GM18517 (cell line): ENCODE data around the gene SERPINA6.
"Not testable (repeated sequence)": the region's sequence is repeated elsewhere in the genome, so short reads cannot be mapped to it uniquely, and the experiment has no call there.

Experiments
- ATAC-seq: cut with Tn5 transposase; IDR thresholded peaks from one replicate; pipeline ENCODE4 v1.9.1; 2021; ENCODE audit warnings: mild to moderate bottlenecking, moderate library complexity; ENCODE audit not compliant: unreplicated experiment

Gene SERPINA6

GRCh38 chr14:94322648-94323570 lies at the start of gene SERPINA6:
SERPINA6 (minus strand) TSS chr14:94323336; CDS start chr14:94314648, 8,688 bp downstream.
- ATAC-seq, result no peak

DNA sequence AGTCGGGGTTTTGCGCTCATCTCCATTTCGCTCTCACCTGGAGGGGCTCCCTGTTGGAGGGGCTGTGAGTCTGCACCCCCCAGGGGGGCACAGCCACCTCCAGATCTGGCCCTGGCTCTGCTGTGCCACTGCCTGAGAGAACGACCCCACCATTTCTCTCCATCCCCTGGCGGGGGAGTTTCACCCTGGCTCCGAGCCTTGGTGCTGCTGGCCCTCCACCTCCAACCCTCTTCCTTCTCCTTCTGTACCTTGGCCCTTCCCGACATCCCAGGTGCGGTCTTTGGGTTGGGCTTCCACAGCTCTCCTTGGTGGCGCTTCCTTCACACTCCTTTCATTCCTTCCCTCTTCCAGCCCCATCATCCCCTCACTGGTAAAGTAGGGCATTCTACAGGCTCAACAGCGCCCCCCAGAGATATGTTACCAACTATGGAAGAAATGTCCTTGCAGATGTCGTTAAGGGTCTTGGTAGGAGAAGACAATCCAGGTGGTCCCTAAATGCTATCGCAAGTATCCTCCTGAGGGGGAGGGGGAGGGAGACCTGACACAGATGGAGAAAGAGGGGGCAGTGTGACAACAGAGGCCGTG lies 49.0 kb upstream of the SERPINA6 start:
- ATAC-seq, result no peak

DNA sequence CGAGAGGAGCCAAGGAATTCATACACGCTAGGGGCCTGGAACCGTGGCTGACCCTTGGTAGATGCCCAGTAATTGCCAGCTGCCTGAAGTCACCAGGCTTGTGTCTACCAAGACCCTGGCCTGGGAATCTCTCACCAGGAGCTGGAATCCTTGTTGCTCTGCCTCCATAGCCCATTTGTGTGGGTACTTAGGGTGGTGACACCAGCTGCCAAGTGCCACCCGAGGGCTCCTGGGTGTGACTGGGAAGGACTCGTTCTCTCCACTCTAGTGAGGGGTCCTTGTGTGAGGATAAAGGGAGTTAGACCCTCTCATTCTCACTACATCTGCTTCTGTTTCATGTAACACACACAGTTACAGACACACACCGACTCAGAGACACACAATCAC lies 47.4 kb upstream of the SERPINA6 start:
- ATAC-seq, result no peak

GRCh38 chr14:94369766-94370523 lies 46.8 kb upstream of the SERPINA6 start:
- not testable (repeated sequence) for ATAC-seq

- no peak for ATAC-seq
These were observed 45.8 kb upstream of the SERPINA6 start for GRCh38 chr14:94368956-94369355.

GRCh38 chr14:94368243-94368590 lies 45.1 kb upstream of the SERPINA6 start:
- ATAC-seq, result no peak

GRCh38 chr14:94367347-94368242 lies 44.5 kb upstream of the SERPINA6 start:
- ATAC-seq, result no peak

DNA sequence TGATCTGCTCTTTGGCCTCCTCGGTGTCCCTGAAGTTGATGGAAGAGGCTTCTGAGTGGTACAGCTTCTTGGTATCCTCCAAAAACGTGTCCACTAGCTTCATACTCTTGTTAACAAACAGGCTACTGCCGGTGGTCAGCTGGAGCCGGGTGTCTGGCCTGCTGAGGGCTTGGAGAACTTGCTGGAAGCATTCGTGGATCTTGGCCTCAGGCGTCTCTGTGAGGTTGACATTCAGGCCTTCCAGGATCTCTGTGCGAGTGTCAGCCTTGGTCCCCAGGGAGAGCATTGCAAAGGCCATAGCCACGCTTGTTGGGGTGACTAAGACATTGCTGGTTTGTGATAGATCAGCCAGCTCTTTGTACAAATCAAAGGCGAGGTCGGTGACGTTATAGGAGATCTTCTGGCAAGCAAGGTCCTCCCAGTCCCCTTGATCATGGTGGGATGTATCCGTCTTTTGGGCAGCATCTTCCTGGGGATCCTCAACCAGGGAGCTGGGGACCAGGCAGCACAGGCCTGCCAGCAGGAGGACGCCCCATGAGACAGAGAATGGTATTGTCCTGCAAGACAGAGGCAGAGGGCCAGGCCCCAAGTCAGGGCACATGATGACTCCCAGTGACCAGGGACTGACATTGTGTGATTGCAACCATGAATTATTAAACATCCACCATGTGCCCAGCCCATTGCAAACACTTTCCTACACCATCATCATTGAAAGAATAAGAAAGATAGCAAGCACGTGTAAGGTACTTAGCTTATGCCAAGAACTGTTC lies 43.2 kb upstream of the SERPINA6 start, which contains the start of gene SERPINA2:
Gene SERPINA2, minus strand, starts transcription at position 553 of the 770 bp plus-strand sequence.
- ATAC-seq, result no peak

DNA sequence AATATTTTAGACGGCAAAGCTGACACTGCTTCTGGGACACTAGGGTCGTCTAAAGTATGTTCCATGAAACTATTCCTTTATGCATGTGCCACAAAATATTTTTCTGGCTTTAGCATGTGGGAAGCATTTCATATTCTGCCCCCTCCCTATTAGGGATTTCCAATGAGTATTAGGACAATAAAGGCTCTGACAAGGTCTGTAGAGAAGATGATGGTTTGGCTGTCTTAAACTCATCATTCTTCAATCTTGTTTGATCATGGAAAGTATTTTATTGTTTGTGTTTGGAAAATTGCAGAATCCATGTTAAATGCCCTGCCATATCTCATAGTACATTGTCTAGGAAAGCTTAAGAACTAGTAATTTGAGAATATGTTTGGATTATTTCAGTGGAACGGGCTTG lies 42.5 kb upstream of the SERPINA6 start:
- no peak for ATAC-seq

GRCh38 chr14:94364964-94365363 lies 41.8 kb upstream of the SERPINA6 start:
- no peak for ATAC-seq

DNA sequence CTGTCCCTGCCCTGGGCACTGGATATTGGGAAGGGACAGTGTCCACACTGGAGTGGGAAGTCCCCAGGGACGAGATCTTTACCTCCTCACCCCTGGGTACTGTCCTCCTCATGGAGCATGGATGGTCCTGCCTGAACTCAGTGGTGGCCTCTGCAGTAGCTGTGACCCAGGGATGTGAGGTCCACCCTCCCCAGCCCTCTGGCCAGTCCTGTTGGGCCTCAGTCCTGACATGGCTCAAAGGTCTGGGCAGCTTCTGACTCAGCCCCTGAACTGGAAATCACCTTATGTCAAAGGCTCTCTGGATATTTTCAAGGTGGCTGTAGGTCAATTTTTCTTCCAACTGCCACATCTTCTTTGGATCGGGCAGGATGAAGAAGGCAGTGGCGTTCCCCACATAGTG lies 40.9 kb upstream of the SERPINA6 start:
- no peak for ATAC-seq

- ATAC-seq, result no peak
These were observed 40.1 kb upstream of the SERPINA6 start for GRCh38 chr14:94363151-94363624.

GRCh38 chr14:94362614-94363133 lies 39.5 kb upstream of the SERPINA6 start:
- no peak for ATAC-seq

DNA sequence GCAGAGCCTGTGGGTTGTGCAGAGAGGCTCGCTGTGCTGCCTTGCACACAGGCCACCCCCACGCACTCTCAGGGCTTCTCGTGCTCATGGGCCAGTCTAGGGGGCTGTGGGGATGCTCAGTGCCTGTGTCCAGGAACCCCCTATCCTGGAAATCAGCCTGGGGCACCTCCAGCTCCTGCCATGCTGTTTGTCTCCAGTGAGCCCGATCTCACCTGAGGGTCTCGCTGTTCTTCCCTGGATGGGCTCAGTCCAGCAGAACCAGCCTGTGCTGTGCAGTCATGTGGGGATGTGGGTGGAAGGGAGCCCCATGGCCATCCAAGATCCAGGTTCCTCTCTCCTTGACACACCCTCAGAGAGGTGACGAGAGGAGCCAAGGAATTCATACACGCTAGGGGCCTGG lies 38.5 kb upstream of the SERPINA6 start:
- ATAC-seq, result no peak

DNA sequence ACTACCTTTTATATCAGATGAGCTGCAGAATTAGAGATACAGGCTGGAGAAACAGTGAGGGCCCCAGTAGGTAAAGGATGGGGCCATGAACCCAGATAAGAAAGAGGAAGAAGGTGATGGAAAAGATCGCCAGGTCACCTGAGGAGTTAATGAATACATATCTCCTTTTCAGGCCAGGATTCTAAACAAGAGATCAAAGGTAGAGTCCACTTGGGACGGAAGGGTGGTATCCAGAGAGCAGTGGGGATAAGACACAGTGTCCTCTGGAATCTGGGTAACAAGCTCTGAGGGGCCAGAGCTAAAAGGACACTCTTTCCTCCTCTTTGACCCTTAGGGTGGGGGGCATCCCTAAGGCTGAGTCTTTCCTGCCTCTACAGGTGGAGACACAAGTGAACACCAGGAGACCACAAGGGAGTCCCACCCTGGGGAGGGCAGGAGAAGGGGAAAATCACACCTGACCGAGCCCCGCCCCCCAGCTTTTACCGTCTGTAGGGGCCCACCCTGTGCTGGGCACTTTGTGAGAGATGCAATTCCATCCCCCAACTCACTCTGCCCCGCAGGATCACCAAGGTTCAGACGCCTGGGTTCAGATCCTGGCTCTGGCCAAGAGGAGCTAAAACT lies 37.9 kb upstream of the SERPINA6 start:
- ATAC-seq, result no peak

DNA sequence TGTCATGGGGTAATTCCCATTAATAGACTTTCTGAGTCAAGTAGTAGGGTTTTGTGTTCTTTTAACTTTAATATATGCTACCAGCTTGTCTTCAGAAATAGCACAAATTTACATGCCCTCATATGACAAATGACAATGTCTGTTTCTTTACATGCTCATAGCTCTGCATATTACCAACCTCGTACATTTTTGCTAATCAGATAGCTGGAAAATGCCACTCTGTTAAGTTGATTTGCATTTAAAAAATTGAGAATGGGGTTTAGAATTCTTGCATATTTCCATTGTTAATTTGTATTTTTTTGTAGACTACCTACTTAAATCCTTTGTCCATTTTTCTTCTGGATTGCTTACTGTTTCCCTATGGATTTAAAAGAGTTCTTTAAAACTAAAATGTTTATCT lies 34.0 kb upstream of the SERPINA6 start:
- ATAC-seq, result no peak

GRCh38 chr14:94356379-94357056 lies 33.4 kb upstream of the SERPINA6 start:
- no peak for ATAC-seq

DNA sequence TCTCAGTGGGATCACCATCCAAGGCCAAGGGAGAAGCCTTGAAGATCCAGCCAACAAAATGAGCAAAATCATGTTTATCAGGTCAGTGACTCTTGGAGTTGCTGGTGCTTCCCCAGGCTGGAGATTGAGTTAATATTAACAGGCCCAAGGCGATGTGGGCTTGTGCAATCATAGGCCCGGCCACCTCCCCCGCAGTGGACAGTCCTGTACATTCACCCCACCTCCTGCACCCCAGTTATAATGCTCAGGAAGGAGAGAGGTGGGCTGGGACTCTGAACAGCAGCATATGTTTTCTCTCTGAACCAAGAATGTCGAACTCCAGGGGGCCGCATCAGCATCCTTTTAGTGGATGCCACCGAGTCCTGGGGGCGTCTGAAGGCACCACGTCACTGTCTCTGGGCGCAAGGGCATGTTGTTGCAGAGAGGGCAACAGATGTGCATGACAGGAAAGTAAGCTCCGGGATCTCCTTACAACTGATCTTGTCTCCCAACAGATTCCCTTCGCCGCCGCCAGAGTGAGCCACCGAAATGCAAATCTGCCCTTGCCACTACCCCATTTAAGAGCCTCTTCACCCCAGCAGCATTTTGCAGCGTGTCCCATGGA lies 32.2 kb upstream of the SERPINA6 start:
- ATAC-seq, result no peak
